Left hindlimb (tissue), 1 donor: ENCODE data around the gene ARHGAP23.
"Not testable (repeated sequence)": the region's sequence is repeated elsewhere in the genome, so short reads cannot be mapped to it uniquely, and the experiment has no call there.

Experiments
- DNase-seq: peaks from one replicate; pipeline ENCODE4 v3.0.0-alpha.2; 2018

The ARHGAP23 gene

GRCh38 chr17:38530856-38531255, 102.6 kb downstream of the ARHGAP23 start:
- DNase-seq: not testable (repeated sequence)

- not testable (repeated sequence) for DNase-seq
Observed at GRCh38 chr17:38531761-38532160, 103.5 kb downstream of the ARHGAP23 start.

GRCh38 chr17:38532451-38532850, 104.2 kb downstream of the ARHGAP23 start:
- no peak for DNase-seq

GRCh38 chr17:38533241-38533640, 105.0 kb downstream of the ARHGAP23 start:
- no peak for DNase-seq

GRCh38 chr17:38533866-38534497, 105.7 kb downstream of the ARHGAP23 start:
- no peak for DNase-seq

- no peak for DNase-seq
Observed at GRCh38 chr17:38534498-38534885, 106.2 kb downstream of the ARHGAP23 start.

GRCh38 chr17:38535886-38536285, 107.6 kb downstream of the ARHGAP23 start:
- no peak for DNase-seq

GRCh38 chr17:38536661-38537060, 108.4 kb downstream of the ARHGAP23 start:
- DNase-seq: no peak

- no peak for DNase-seq
Observed at GRCh38 chr17:38538906-38539305, 110.6 kb downstream of the ARHGAP23 start.

GRCh38 chr17:38539386-38539785, 111.1 kb downstream of the ARHGAP23 start:
- DNase-seq: no peak

- no peak for DNase-seq
Observed at GRCh38 chr17:38540514-38541045, 112.3 kb downstream of the ARHGAP23 start.

GRCh38 chr17:38541281-38541680, 113.0 kb downstream of the ARHGAP23 start:
- no peak for DNase-seq

GRCh38 chr17:38542286-38542685, 114.0 kb downstream of the ARHGAP23 start:
- DNase-seq: no peak

- no peak for DNase-seq
Observed at GRCh38 chr17:38543403-38544174, 115.3 kb downstream of the ARHGAP23 start.

GRCh38 chr17:38544175-38544838, 116.0 kb downstream of the ARHGAP23 start:
- DNase-seq: no peak

GRCh38 chr17:38544839-38545209, 116.6 kb downstream of the ARHGAP23 start:
- no peak for DNase-seq

GRCh38 chr17:38545531-38546225, 117.4 kb downstream of the ARHGAP23 start:
- no peak for DNase-seq

GRCh38 chr17:38546396-38546795, 118.1 kb downstream of the ARHGAP23 start:
- DNase-seq: no peak

GRCh38 chr17:38547444-38547843, 119.2 kb downstream of the ARHGAP23 start:
- DNase-seq: no peak

GRCh38 chr17:38549285-38549684, 121.0 kb downstream of the ARHGAP23 start:
- no peak for DNase-seq

GRCh38 chr17:38550661-38551060, 122.4 kb downstream of the ARHGAP23 start:
- DNase-seq: no peak

GRCh38 chr17:38551121-38551520, 122.9 kb downstream of the ARHGAP23 start:
- DNase-seq: no peak

- no peak for DNase-seq
Observed at GRCh38 chr17:38552343-38552742, 124.1 kb downstream of the ARHGAP23 start.
